ENCODE data around the gene OASL. TPM values are rescaled to one million over a fixed set of nuclear protein-coding genes. Genes with fewer than 3 reads are reported as not detected.

OASL gene
- total and polyA plus RNA-seq, 10 donors, result 1.9 to 4.8 (median 3.4) TPM

- TF ChIP-seq POLR2A (IDR thresholded peaks at IDR 0.05) (no peak), CTCF (IDR thresholded peaks at IDR 0.05 in 8 of 11, conservative IDR thresholded peaks at IDR 0.05 in 3 of 11) (no peak), POLR2AphosphoS5 (IDR thresholded peaks at IDR 0.05) (no peak)
- 90 to 95% (median 91%) methylated on average over 11 of the region's 11 CpGs for WGBS, 5 donors
- intact Hi-C loops (cut with DNase I; ENCODE audit: low total_unique reads), result loop anchor here (5.0 kb wide), 1 partner anchor 35 kb away; no protein-coding TSS in a partner anchor
- Histone ChIP-seq H3K9me3 (no peaks in the 10 kb centered on the region), H3K36me3 (no peaks in the 10 kb centered on the region), H3K27ac (no peak overlapping the region), H3K4me1 (peaks cover 6 to 22% (median 14%) of the 10 kb centered on the region in 6 donors), H3K27me3 (replicated peaks in 1 of 7) (no peaks in the 10 kb centered on the region), H3K4me3 (no peak overlapping the region)
- no peak for DNase-seq
Observed at GRCh38 chr12:121062391-121063045, 23.5 kb upstream of the OASL start.

GRCh38 chr12:121061831-121062230 is 22.8 kb upstream of the OASL start:
- WGBS, 5 donors, result 46 to 68% (median 54%) methylated on average over 2 of the region's 2 CpGs
- Histone ChIP-seq H3K9me3 (no peaks in the 10 kb centered on the region), H3K27me3 (replicated peaks in 1 of 7) (no peaks in the 10 kb centered on the region), H3K27ac (no peak overlapping the region), H3K4me1 (peaks cover 6 to 22% (median 14%) of the 10 kb centered on the region in 6 donors), H3K36me3 (no peaks in the 10 kb centered on the region), H3K4me3 (no peak overlapping the region)
- no peak for DNase-seq
- intact Hi-C loops (cut with DNase I; ENCODE audit: low total_unique reads), result loop anchor here (2.0 to 5.0 kb wide), 2 partner anchors 35 to 169 kb away; no protein-coding TSS in a partner anchor
- TF ChIP-seq POLR2A (IDR thresholded peaks at IDR 0.05), result no peak
- TF ChIP-seq CTCF (IDR thresholded peaks at IDR 0.05 in 8 of 11, conservative IDR thresholded peaks at IDR 0.05 in 3 of 11), result peak in 1 of 11 experiments; percentile 9
- no peak for TF ChIP-seq POLR2AphosphoS5 (IDR thresholded peaks at IDR 0.05)

- H3K4me3 ChIP-seq, result peak overlapping the region in 7 of 8 donors; percentile 21 to 66 (median 37)
- TF ChIP-seq CTCF (IDR thresholded peaks at IDR 0.05 in 8 of 11, conservative IDR thresholded peaks at IDR 0.05 in 3 of 11) (peak in 10 of 11 experiments; percentile 47 to 80 (median 70)), POLR2A (IDR thresholded peaks at IDR 0.05) (no peak), POLR2AphosphoS5 (IDR thresholded peaks at IDR 0.05) (peak in 2 of 3 donors; percentile 34 to 36)
- H3K9me3 ChIP-seq, result no peaks in the 10 kb centered on the region
- peak; percentile 85 for DNase-seq
- no peaks in the 10 kb centered on the region for H3K27me3 ChIP-seq (replicated peaks in 1 of 7)
- WGBS, 5 donors, result 30 to 42% (median 31%) methylated on average over 16 of the region's 16 CpGs
- H3K4me1 ChIP-seq, result peaks cover 6 to 22% (median 14%) of the 10 kb centered on the region in 6 donors
- intact Hi-C loops (cut with DNase I; ENCODE audit: low total_unique reads), result loop anchor here (2.0 to 5.0 kb wide), 2 partner anchors 37 to 170 kb away; no protein-coding TSS in a partner anchor
- H3K27ac ChIP-seq, result peak overlapping the region; percentile 65 to 90 (median 88)
- no peaks in the 10 kb centered on the region for H3K36me3 ChIP-seq
Observed at GRCh38 chr12:121060149-121061001, 21.3 kb upstream of the OASL start.

Measured in spleen (tissue), 11 donors.